Ishikawa (cell line): ENCODE results near the gene HRC.

Experiments used
- CREB1 ChIP-seq: IDR thresholded peaks from 2 replicates; pipeline ENCODE4 v1.6.1; 2012; ENCODE audit warnings: low read depth
- EP300 ChIP-seq: IDR thresholded peaks from 2 replicates; pipeline ENCODE4 v1.6.1; 2012; ENCODE audit warnings: borderline replicate concordance
- FOXM1 ChIP-seq: IDR thresholded peaks from 2 replicates; pipeline ENCODE4 v1.6.1; 2012; ENCODE audit warnings: low read depth, borderline replicate concordance
- YY1 ChIP-seq: IDR thresholded peaks from 2 replicates; pipeline ENCODE4 v1.6.1; 2012; ENCODE audit warnings: low read depth
- ZBTB7A ChIP-seq: IDR thresholded peaks from 2 replicates; pipeline ENCODE4 v1.6.1; 2012; ENCODE audit warnings: low read depth
- TF ChIP-seq, protein P1 (sequence below): IDR thresholded peaks from 2 replicates; pipeline ENCODE4 v1.6.1; 2012

DNA sequence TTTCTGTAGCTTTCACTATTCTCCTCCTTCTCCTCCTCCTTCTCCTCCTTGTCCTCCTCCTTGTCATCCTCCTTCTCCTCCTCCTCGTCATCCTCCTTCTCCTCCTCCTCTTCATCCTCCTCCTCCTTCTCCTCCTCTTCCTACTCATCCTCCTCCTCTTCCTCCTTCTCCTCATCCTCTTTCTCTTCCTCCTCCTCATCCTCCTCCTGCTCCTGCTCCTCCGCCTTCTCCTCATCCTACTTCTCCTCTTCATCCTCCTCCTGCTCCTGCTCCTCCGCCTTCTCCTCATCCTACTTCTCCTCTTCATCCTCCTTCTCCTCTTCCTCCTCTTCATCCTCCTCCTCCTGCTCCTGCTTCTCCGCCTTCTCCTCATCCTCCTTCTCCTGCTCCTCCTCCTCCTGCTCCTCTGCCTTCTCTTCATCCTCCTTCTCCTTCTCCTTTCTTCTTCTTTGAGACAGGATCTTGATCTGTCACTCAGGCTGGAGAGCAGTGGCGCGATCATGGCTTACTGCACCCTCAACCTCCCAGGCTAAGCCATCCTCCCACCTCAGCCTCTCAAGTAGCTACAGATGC lies 38.7 kb upstream of the HRC start:
- TF ChIP-seq, protein P1, sequence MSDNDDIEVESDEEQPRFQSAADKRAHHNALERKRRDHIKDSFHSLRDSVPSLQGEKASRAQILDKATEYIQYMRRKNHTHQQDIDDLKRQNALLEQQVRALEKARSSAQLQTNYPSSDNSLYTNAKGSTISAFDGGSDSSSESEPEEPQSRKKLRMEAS, result no peak
- TF ChIP-seq ZBTB7A (no peak), FOXM1 (no peak), EP300 (no peak), CREB1 (no peak), YY1 (no peak)
